Measurements from ENCODE around the gene TMEM242.

The TMEM242 gene

DNA sequence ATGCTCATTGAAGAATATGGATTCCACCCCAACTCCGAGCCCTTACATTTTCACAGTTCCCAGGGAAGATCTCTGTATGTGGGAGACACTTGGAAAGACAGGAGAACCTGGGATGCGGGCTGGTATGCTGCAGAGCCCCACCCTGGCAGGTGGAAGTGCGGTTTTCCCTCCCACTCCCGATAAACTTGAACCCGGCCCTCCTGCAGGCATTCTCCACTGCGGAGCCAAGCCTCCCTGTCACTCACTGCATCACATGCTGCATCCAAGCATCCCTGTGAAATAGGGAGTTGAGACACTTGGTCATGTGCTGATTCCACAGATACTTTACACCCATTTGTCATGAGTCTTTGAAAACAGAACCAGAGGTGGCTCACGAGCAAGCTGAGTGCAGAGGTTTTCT, 35.4 kb downstream of the TMEM242 start:
- TF ChIP-seq, protein P1, sequence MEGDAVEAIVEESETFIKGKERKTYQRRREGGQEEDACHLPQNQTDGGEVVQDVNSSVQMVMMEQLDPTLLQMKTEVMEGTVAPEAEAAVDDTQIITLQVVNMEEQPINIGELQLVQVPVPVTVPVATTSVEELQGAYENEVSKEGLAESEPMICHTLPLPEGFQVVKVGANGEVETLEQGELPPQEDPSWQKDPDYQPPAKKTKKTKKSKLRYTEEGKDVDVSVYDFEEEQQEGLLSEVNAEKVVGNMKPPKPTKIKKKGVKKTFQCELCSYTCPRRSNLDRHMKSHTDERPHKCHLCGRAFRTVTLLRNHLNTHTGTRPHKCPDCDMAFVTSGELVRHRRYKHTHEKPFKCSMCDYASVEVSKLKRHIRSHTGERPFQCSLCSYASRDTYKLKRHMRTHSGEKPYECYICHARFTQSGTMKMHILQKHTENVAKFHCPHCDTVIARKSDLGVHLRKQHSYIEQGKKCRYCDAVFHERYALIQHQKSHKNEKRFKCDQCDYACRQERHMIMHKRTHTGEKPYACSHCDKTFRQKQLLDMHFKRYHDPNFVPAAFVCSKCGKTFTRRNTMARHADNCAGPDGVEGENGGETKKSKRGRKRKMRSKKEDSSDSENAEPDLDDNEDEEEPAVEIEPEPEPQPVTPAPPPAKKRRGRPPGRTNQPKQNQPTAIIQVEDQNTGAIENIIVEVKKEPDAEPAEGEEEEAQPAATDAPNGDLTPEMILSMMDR (conservative IDR thresholded peaks at IDR 0.05; ENCODE audit: low read depth): no peak
- no peak for DNase-seq (ENCODE audit: low spot score)
- no peak overlapping the region for H3K27ac ChIP-seq
- ChIA-PET POLR2A (ENCODE audit: low non-redundant PET) (no interaction called here), CTCF (no interaction called here)

DNA sequence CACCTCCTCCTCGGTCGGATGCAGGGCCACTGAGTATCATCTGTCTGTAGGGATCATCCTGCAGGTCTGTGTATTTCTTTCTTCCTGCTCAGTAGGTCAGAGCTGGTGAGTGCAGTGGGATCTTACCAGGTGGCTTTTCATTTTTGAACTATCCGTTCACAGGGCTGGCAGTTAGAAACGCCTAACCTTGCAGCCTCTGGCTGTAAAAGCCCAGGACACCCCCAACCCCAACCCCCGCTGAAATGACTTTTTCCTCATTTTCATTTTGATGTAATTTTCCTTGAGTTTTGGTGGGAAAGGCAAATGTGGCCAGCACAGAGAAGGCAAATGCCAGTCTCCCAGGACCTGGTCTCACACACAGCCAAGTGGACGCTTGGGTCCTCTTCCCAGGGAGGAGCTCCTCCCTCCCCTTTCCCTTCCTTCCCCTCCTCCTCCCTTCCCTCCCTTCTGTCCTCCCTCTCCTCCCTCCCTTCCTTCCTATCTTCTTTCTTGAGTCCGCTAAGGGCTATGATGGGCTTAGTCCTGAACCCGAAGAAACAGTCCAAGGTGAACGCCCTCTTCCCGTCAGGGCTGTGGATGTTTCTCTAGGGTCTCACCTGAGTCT, 36.0 kb downstream of the TMEM242 start:
- H3K27ac ChIP-seq: no peak overlapping the region
- TF ChIP-seq, protein P1 (conservative IDR thresholded peaks at IDR 0.05; ENCODE audit: low read depth): no peak
- no peak for DNase-seq (ENCODE audit: low spot score)
- CTCF ChIA-PET: interaction anchor here (0.5 kb wide), 1 partner anchor 14 kb away, joined by 3 read pairs; no protein-coding TSS in a partner anchor
- POLR2A ChIA-PET (ENCODE audit: low non-redundant PET): no interaction called here

DNA sequence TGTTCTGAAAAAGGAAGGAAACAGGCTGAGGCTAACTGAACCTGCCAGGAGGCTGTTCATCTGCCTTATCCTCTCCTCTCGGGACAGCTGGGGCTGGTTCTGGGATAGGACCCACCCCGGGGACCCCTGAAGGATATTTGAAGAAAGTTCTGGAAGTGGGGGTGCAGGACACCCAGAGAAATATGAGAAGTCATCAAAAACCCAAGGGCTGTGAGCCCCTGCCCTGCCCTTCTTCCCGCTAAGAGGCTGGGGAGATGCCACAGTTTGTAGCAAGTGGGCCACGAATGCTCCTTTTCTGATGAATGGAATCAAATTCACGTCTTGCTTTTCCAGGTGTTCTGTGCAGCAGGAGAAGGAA, 37.9 kb downstream of the TMEM242 start:
- POLR2A ChIA-PET (ENCODE audit: low non-redundant PET): no interaction called here
- DNase-seq (ENCODE audit: low spot score): no peak
- CTCF ChIA-PET: no interaction called here
- TF ChIP-seq, protein P1 (conservative IDR thresholded peaks at IDR 0.05; ENCODE audit: low read depth): no peak
- no peak overlapping the region for H3K27ac ChIP-seq

DNA sequence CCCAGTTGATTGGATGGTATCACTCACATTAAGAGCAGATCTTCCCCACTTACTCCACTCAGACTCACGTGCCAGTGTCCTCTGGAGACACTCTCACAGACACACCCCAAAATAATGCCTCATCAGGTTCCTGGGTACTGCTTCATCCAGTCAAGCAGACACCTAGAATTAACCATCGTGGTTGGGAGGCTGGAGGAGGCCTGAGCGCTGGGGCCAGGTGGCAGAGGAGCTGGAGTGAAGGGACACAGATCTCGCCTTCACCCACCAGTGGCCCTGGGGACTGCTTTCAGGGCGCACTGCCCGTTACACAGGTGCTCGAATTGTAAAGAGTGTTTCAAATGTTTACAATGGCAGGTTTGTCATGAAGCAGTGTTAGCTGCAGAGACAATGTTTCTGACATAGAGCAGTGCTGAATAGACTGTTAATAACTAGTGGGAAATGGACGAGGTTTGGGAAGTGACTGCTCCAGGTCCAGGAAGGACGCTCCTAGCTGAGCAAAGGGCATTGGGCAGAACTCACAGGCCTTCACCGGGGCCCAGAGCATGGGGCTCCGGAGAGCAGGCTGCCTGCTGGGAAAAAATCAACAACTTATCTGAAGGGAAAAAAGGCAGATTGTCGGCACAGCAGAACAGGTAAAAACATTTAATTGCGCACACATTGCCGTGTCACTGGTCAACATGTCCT, 38.4 kb downstream of the TMEM242 start:
- CTCF ChIA-PET: no interaction called here
- TF ChIP-seq, protein P1 (conservative IDR thresholded peaks at IDR 0.05; ENCODE audit: low read depth): no peak
- POLR2A ChIA-PET (ENCODE audit: low non-redundant PET): no interaction called here

DNA sequence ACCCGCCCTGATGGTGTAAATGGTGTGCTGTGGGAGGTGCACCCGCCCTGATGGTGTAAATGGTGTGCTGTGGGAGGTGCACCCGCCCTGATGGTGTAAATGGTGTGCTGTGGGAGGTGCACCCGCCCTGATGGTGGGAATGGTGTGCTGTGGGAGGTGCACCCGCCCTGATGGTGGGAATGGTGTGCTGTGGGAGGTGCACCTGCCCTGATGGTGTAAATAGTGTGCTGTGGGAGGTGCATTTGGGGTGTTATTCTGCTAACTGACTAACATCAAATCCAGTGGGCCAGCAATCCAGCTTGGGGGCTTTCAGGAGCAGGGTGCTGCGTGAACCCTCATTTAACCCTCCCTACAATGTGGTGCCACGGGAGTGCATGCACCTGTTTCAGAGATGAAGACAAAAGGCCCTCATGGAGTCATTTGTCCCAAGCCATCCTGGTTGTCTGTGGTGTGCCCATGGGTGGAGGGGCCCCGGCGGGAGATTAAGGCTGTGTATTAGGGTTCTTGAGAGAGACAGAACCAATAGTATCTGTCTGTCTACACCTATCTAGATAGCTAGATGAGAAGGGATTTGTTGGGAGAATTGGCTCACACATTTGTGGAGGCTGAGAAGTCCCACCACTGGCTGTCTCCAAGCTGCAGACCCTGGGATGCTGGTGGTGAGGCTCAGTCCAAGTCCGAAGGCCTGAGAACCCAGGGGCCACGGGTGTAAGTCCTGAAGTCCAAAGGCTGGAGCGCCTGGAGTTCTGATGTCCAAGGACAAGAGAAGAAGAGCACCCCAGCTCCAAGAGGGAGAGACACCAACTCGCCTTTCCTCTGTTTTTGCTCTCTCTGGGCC, 39.2 kb downstream of the TMEM242 start:
- POLR2A ChIA-PET (ENCODE audit: low non-redundant PET): no interaction called here
- CTCF ChIA-PET: no interaction called here
- DNase-seq (ENCODE audit: low spot score): no peak
- H3K27ac ChIP-seq: no peak overlapping the region
- TF ChIP-seq, protein P1 (conservative IDR thresholded peaks at IDR 0.05; ENCODE audit: low read depth): no peak

More for the DNA sequence above, 38.4 kb downstream of the TMEM242 start:
- H3K27ac ChIP-seq: no peak overlapping the region
- DNase-seq (ENCODE audit: low spot score): no peak

- H3K27ac ChIP-seq: no peak overlapping the region
- TF ChIP-seq, protein P1 (conservative IDR thresholded peaks at IDR 0.05; ENCODE audit: low read depth): no peak
- CTCF ChIA-PET: no interaction called here
- POLR2A ChIA-PET (ENCODE audit: low non-redundant PET): no interaction called here
- no peak for DNase-seq (ENCODE audit: low spot score)
Observed at GRCh38 chr6:157283330-157283898, 39.9 kb downstream of the TMEM242 start.
